Frontal cortex (tissue), 4 donors: ENCODE measurements around the gene OR10V1. TPM values are rescaled to one million over a fixed set of nuclear protein-coding genes. Genes with fewer than 3 reads are reported as not detected.

Experiments
- DNase-seq, 2 donors: peaks; one replicate each; pipeline ENCODE4 v3.0.0; 2012; ENCODE audit warnings: low spot score in 2 of 2
- FAIRE-seq: peaks from 2 replicates; lab custom pipeline; 2012; peaks lifted over from hg19 to GRCh38; lab: Jason Lieb, UNC
- total RNA-seq: library from RNA; depleted of rRNA; stranded (reverse); fragments of >200 nt; gene quantifications from one replicate; pipeline ENCODE4 v1.2.3, GENCODE V29; 2014
- donor health status: control.
- donor health status: control.
- donor health status: control.

OR10V1 gene
- total RNA-seq, 1 donor from 2014 or later: not detected

- FAIRE-seq (no peak), DNase-seq (no peak)
Observed at GRCh38 chr11:59671471-59671870, 42.2 kb downstream of the OR10V1 start.

GRCh38 chr11:59669611-59670009, 44.0 kb downstream of the OR10V1 start:
- DNase-seq (no peak), FAIRE-seq (no peak)

GRCh38 chr11:59668950-59669610, 44.6 kb downstream of the OR10V1 start, which contains the start of gene PATL1:
PATL1 (minus strand) TSS chr11:59669037; CDS start chr11:59668895, 142 bp downstream.
- DNase-seq (peak; percentile 98 to 99), FAIRE-seq (peak; percentile 19)

GRCh38 chr11:59668188-59668949, 45.3 kb downstream of the OR10V1 start:
- FAIRE-seq: no peak
- DNase-seq: peak in 1 of 2 donors; percentile 42

- no peak for DNase-seq
- FAIRE-seq: no peak
Observed at GRCh38 chr11:59667812-59668187, 45.8 kb downstream of the OR10V1 start.

- FAIRE-seq: no peak
- DNase-seq: no peak
Observed at GRCh38 chr11:59666969-59667368, 46.7 kb downstream of the OR10V1 start.

Other genes starting within 250 kb of the OR10V1 start
- gene OR4D10, start 240.5 kb downstream of the OR10V1 start, total RNA-seq: not detected
- not detected for gene OR4D11, start 210.3 kb downstream of the OR10V1 start, total RNA-seq
- gene OR4D9, start 202.3 kb downstream of the OR10V1 start, total RNA-seq: not detected
- 33.8 TPM for gene OSBP, start 98.1 kb downstream of the OR10V1 start, total RNA-seq
- 4.5 TPM for gene PATL1, start 44.8 kb downstream of the OR10V1 start, total RNA-seq
- gene STX3, start 41.5 kb upstream of the OR10V1 start, total RNA-seq: 26.9 TPM
- 31.8 TPM for gene MRPL16, start 96.9 kb upstream of the OR10V1 start, total RNA-seq
- gene CBLIF, start 131.7 kb upstream of the OR10V1 start, total RNA-seq: not detected
- gene TCN1, start 152.6 kb upstream of the OR10V1 start, total RNA-seq: not detected
- gene OOSP3, start 164.9 kb upstream of the OR10V1 start, total RNA-seq: not detected
- gene OOSP1, start 224.6 kb upstream of the OR10V1 start, total RNA-seq: 0.41 TPM